Mucosa of descending colon (tissue), 3 donors: Measurements from ENCODE around the gene ICAM1. TPM values are rescaled to one million over a fixed set of nuclear protein-coding genes. Genes with fewer than 3 reads are reported as not detected.
"Not testable (repeated sequence)": the region's sequence is repeated elsewhere in the genome, so short reads cannot be mapped to it uniquely, and the experiment has no call there.

Source experiments
- ATAC-seq: fragments of 200-7000 bp; cut with Tn5 transposase; one replicate; pipeline ENCODE4 v1.9.1; 2020; ENCODE audit warnings: mild to moderate bottlenecking, moderate library complexity
- DNase-seq, 3 donors: peaks; one replicate each; pipeline ENCODE4 v3.0.0-alpha.2; 2020
- H3K36me3 ChIP-seq: fragments of 200-600 bp; one replicate; pipeline ENCODE4 v1.8.0; 2021; ENCODE audit warnings: low read depth, mild to moderate bottlenecking
- H3K4me1 ChIP-seq: fragments of 200-600 bp; one replicate; pipeline ENCODE4 v1.8.0; 2021; ENCODE audit warnings: low read depth, mild to moderate bottlenecking
- H3K4me3 ChIP-seq: fragments of 200-600 bp; one replicate; pipeline ENCODE4 v1.8.0; 2021; ENCODE audit warnings: mild to moderate bottlenecking
- H3K9me3 ChIP-seq: fragments of 200-600 bp; one replicate; pipeline ENCODE4 v1.8.0; 2021; ENCODE audit warnings: mild to moderate bottlenecking
- intact Hi-C, 2 donors: fragments of 100-400 bp; cut with DNase I in 1 of 2; cut with micrococcal nuclease in 1 of 2; formaldehyde crosslinking; loops; one replicate each; pipeline versions ENCODE4 v1.11.0 to v1.11.1; 2022; cut with DNase I, micrococcal nuclease
- total RNA-seq, 3 donors: library from RNA; stranded (reverse); fragmentation: NEBNext Ultra II Directional in 2 of 3; extraction: Animal tissue kit (Norgen Biotek cat#: 25700) in 2 of 3; gene quantifications; one replicate each; pipeline versions ENCODE4 v1.2.1 to v1.2.4, GENCODE V29; 2021 to 2023
- TF ChIP-seq, protein P1 (sequence below): fragments of 200-600 bp; IDR thresholded peaks from one replicate; pipeline ENCODE4 v1.8.0; 2022; ENCODE audit warnings: antibody characterized with exemption, mild to moderate bottlenecking
- donor health status: DM: no; HTN: no; CAD: no; lungs with moderate emphysema.
- donor health status: DM: no; HTN: no; CAD: no.
- donor health status: DM: no; HTN: yes; CAD: no.

ICAM1 gene
- total RNA-seq, 3 donors from 2014 or later: 10.7 to 13.9 (median 13.4) TPM

DNA sequence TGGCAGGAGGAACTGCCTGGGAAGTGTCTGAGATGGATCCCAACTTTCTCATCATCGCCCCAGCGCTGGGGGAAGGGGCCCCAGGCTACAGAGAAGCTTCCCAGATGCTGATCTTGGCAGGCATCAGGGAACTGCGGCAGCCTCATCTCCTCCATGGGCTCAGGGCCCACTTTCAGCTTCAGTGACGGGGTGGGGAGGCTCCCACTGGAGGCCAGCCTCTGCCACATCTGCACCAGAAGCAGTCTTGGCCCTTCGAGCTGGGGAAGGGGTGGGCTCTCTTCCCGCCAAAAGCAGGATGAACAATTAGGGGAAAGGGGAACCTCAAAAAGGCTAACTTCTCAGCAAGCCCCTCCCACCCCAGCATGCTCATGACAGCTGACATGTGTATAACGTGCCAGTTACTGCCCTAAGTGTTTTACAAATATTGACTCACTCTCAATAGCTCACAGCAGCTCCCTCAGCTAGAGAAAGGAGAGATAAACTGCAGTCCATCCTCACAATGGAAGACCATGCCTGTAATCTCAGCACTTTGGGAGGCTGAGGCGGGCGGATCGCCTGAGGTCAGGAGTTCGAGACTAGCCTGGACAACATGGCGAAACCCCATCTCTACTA, 32.6 kb upstream of the ICAM1 start:
- DNase-seq: peak; percentile 61 to 76 (median 66)
- Histone ChIP-seq H3K36me3 (no peaks in the 10 kb centered on the region), H3K9me3 (no peaks in the 10 kb centered on the region), H3K4me1 (peaks cover 5% of the 10 kb centered on the region), H3K4me3 (no peak overlapping the region)
- peak; percentile 82 for ATAC-seq
- intact Hi-C loops: no loop called here
- TF ChIP-seq, protein P1, sequence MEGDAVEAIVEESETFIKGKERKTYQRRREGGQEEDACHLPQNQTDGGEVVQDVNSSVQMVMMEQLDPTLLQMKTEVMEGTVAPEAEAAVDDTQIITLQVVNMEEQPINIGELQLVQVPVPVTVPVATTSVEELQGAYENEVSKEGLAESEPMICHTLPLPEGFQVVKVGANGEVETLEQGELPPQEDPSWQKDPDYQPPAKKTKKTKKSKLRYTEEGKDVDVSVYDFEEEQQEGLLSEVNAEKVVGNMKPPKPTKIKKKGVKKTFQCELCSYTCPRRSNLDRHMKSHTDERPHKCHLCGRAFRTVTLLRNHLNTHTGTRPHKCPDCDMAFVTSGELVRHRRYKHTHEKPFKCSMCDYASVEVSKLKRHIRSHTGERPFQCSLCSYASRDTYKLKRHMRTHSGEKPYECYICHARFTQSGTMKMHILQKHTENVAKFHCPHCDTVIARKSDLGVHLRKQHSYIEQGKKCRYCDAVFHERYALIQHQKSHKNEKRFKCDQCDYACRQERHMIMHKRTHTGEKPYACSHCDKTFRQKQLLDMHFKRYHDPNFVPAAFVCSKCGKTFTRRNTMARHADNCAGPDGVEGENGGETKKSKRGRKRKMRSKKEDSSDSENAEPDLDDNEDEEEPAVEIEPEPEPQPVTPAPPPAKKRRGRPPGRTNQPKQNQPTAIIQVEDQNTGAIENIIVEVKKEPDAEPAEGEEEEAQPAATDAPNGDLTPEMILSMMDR: no peak

DNA sequence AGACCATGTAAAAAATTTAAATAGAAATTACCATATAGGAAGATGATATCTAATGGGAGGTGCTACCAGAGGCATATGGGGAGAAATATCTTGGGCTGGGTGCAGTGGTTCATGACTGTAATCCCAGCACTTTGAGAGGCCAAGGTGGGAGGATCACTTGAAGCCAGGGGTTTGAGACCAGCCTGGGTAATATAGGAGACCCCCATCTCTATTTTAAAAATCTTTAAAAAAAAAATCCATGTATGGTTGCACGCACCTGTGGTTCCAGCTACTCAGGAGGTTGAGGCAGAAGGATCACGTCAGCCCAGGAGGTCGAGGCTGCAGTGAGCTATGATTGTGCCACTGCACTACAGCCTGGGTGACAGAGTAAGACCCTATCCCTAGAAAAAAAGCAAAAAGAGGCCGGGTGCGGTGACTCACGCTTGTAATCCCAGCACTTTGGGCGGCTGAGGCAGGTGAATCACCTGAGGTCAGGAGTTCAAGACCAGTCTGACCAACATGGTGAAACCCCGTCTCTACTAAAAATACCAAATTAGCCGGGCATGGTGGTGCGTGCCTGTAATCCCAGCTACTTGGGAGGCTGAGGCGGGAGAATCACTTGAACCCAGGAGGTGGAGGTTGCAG, 29.0 kb upstream of the ICAM1 start:
- H3K36me3 ChIP-seq, H3K4me1 ChIP-seq, intact Hi-C loops, ATAC-seq, H3K9me3 ChIP-seq, H3K4me3 ChIP-seq, DNase-seq: not testable (repeated sequence)

DNA sequence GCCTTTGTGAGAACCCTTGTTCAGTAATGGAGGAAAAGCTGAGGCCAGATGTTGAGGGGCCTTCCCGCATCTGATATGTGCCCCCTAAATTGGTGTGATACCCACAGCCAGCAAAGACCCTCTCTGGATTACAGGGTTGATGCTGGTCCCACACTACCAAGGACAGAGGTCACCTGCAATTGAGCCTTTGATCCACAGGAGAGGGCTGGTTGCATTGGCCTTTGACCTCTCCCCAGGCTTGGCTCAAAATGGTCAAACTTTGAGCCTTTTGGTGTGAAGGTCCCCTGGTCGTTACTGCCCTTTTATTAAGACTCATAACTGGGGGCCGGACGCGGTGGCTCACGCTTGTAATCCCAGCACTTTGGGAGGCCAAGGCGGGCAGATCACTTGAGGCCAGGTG, 27.3 kb upstream of the ICAM1 start:
- Histone ChIP-seq H3K4me1 (peaks cover 4% of the 10 kb centered on the region), H3K36me3 (no peaks in the 10 kb centered on the region), H3K9me3 (no peaks in the 10 kb centered on the region), H3K4me3 (no peak overlapping the region)
- ATAC-seq (no peak), DNase-seq (no peak)
- TF ChIP-seq, protein P1: no peak
- intact Hi-C loops: no loop called here

DNA sequence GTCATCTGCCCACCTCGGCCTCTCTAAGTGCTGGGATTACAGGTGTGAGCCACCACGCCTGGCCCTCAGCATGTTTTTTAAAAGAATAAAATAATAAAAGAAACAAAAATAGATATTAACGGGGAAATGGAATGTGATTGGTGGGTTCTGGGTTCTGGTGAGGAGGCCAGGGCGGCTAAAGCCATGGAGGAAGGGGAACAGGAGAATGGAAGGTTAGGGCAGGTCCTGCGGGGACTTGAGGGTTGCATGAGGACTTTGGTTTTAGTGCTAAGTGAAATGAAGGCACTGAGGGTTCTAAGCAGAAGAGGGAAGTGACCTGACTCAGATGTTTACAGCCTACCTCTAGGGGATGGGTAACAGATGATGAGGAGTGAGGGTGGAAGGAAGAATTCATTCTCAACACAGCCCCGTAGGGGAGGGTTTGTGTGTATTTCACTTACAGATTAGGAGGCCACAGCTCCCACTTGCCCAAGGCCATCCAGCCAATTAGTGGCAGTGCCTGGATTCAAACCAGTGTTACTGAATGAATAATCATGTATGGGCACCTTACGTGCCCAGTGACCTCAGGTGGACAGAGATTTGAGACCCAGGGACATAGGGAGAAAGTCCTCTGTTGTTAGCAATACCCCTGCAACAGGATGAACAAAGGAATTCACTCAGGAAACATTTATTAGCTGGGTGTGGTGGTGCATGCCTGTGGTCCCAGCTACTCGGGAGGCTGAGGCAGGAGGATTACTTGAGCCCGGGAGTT, 25.6 kb upstream of the ICAM1 start:
- H3K4me3 ChIP-seq: no peak overlapping the region
- no peaks in the 10 kb centered on the region for H3K36me3 ChIP-seq
- H3K4me1 ChIP-seq: peaks cover 3% of the 10 kb centered on the region
- DNase-seq (no peak), ATAC-seq (no peak)
- TF ChIP-seq, protein P1: no peak
- intact Hi-C loops: no loop called here
- H3K9me3 ChIP-seq: no peaks in the 10 kb centered on the region

DNA sequence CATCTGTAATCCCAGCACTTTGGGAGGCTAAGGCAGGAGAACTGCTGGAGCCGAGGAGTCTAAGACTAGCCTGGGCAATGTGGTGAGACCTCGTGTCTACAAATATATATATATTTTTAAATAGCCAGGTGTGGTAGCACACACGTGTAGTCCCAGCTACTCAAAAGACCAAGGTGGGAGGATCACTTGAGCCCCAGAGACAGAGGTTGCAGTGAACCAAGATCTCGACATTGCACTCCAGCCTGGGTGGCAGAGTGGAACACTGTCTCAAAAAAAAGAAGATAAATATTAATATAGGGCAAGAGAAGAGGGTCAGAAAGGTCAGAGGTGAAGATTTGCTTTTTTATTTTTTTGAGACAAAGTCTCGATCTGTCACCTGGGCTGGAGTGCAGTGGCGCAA, 24.4 kb upstream of the ICAM1 start:
- Histone ChIP-seq H3K9me3 (no peaks in the 10 kb centered on the region), H3K4me1 (peaks cover 3% of the 10 kb centered on the region), H3K36me3 (no peaks in the 10 kb centered on the region), H3K4me3 (no peak overlapping the region)
- intact Hi-C loops: no loop called here
- TF ChIP-seq, protein P1: no peak
- ATAC-seq (no peak), DNase-seq (no peak)
